ENCODE data around the gene ADGRL3.
"Not testable (repeated sequence)": the region's sequence is repeated elsewhere in the genome, so short reads cannot be mapped to it uniquely, and the experiment has no call there.

ADGRL3 gene

DNA sequence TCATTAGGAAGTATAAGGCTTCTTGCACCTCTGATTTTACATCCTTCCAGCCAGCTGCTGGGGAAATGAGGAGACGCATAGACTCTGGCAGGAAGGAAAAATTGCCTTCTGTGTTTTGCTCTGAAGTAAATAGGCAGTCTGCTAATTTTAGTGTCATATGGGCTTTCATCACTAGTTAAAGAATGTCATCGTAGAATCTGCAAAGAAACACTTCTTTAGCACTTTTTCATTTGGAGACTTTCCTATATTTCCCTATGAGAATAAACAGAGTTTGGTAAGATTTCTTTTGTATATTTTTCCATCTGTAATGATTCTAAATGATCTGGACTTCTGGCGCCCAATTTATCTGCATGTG is 3.3 kb downstream of the ADGRL3 start:
- Histone ChIP-seq H3K4me3 (ENCODE audit: low read length) (no peak overlapping the region), H3K4me1 (ENCODE audit: low read length) (no peaks in the 10 kb centered on the region), H3K27me3 (ENCODE audit: low read depth, low read length) (no peaks in the 10 kb centered on the region), H4K20me1 (ENCODE audit: insufficient read depth, low read length) (no peaks in the 10 kb centered on the region), H3K9me3 (ENCODE audit: insufficient read depth, low read length) (peaks cover 3% of the 10 kb centered on the region; the same call in 1 of the 2 replicates), H3K27ac (ENCODE audit: low read length) (no peak overlapping the region), H3K9ac (ENCODE audit: low read length) (no peak overlapping the region), H3K79me2 (ENCODE audit: low read length) (no peaks in the 10 kb centered on the region), H3K36me3 (replicated peaks; ENCODE audit: low read depth, low read length) (no peaks in the 10 kb centered on the region), H2AFZ (ENCODE audit: low read depth, low read length) (no peak overlapping the region), H3K4me2 (ENCODE audit: low read length) (no peak overlapping the region)
- no peak for TF ChIP-seq EZH2phosphoT487 (IDR thresholded peaks at IDR 0.05; ENCODE audit: low read depth)
- TF ChIP-seq, protein P1, sequence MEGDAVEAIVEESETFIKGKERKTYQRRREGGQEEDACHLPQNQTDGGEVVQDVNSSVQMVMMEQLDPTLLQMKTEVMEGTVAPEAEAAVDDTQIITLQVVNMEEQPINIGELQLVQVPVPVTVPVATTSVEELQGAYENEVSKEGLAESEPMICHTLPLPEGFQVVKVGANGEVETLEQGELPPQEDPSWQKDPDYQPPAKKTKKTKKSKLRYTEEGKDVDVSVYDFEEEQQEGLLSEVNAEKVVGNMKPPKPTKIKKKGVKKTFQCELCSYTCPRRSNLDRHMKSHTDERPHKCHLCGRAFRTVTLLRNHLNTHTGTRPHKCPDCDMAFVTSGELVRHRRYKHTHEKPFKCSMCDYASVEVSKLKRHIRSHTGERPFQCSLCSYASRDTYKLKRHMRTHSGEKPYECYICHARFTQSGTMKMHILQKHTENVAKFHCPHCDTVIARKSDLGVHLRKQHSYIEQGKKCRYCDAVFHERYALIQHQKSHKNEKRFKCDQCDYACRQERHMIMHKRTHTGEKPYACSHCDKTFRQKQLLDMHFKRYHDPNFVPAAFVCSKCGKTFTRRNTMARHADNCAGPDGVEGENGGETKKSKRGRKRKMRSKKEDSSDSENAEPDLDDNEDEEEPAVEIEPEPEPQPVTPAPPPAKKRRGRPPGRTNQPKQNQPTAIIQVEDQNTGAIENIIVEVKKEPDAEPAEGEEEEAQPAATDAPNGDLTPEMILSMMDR (IDR thresholded peaks at IDR 0.05; ENCODE audit: low read depth, low read length), result no peak

DNA sequence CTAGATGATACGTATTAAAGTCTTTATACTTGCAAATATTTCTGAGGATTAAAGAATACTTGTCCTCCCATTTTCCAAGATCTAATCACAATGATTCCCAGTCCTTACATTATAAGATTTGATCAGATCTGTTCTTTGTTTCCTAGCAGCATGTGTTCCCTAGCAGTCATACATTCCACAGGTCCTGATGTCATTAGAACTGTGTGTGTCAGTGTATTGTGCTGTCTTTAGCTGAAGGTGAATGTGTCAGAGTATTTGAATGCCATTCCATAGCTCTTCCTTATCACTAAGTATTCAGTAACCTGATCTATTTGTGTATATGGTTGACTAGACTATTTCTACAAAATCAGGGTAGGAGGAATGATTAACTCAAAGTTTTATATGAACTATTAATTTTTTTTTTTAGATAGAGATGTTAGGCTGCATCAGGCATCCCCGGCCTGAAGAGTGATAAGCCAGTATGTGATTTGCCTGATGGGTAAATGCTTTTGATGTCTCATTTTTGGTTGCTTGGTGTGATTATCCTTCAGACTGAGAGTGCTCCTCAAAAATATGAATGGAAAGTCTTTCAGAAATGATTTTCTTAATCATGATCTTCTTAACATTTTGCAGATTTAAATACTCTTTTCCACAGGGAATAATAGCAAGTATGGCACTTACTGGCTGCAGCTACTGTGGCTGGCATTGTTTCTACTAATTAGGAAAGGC is 4.4 kb downstream of the ADGRL3 start:
- H3K27ac ChIP-seq (ENCODE audit: low read length), result no peak overlapping the region
- no peaks in the 10 kb centered on the region for H3K36me3 ChIP-seq (replicated peaks; ENCODE audit: low read depth, low read length)
- no peak overlapping the region for H3K4me3 ChIP-seq (ENCODE audit: low read length)
- H2AFZ ChIP-seq (ENCODE audit: low read depth, low read length), result no peak overlapping the region
- no peak for TF ChIP-seq EZH2phosphoT487 (IDR thresholded peaks at IDR 0.05; ENCODE audit: low read depth)
- TF ChIP-seq, protein P1 (IDR thresholded peaks at IDR 0.05; ENCODE audit: low read depth, low read length), result no peak
- no peak overlapping the region for H3K9ac ChIP-seq (ENCODE audit: low read length)
- H4K20me1 ChIP-seq (ENCODE audit: insufficient read depth, low read length), result no peaks in the 10 kb centered on the region
- H3K4me1 ChIP-seq (ENCODE audit: low read length), result no peaks in the 10 kb centered on the region
- peaks cover 3% of the 10 kb centered on the region; the same call in 1 of the 2 replicates for H3K9me3 ChIP-seq (ENCODE audit: insufficient read depth, low read length)
- H3K79me2 ChIP-seq (ENCODE audit: low read length), result no peaks in the 10 kb centered on the region
- no peak overlapping the region for H3K4me2 ChIP-seq (ENCODE audit: low read length)
- no peaks in the 10 kb centered on the region for H3K27me3 ChIP-seq (ENCODE audit: low read depth, low read length)

DNA sequence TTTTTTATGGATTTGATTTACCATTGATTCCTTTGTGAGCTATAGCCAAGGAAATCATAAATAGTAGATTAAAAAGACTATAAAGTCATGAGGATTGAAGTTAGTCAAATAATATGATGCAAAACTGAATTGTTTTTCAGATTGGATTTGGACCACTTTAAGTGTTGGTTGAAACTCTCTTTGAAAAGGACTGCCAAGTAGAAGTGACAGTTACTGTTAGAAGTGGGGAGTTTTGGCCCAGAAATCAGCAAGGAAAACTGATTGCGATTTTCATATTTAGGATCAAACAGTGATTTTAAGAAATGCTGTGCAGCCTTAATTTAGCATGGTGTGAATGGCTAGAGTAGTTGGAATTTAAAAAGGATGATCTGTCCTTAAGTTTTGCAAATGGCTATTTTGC is 4.9 kb downstream of the ADGRL3 start:
- H4K20me1 ChIP-seq (ENCODE audit: insufficient read depth, low read length), result no peaks in the 10 kb centered on the region
- H3K4me3 ChIP-seq (ENCODE audit: low read length), result no peak overlapping the region
- no peak overlapping the region for H2AFZ ChIP-seq (ENCODE audit: low read depth, low read length)
- H3K9me3 ChIP-seq (ENCODE audit: insufficient read depth, low read length), result peaks cover 3% of the 10 kb centered on the region; the same call in 1 of the 2 replicates
- TF ChIP-seq, protein P1 (IDR thresholded peaks at IDR 0.05; ENCODE audit: low read depth, low read length), result no peak
- TF ChIP-seq EZH2phosphoT487 (IDR thresholded peaks at IDR 0.05; ENCODE audit: low read depth), result no peak
- H3K9ac ChIP-seq (ENCODE audit: low read length), result no peak overlapping the region
- no peak overlapping the region for H3K4me2 ChIP-seq (ENCODE audit: low read length)
- H3K27me3 ChIP-seq (ENCODE audit: low read depth, low read length), result no peaks in the 10 kb centered on the region
- H3K4me1 ChIP-seq (ENCODE audit: low read length), result no peaks in the 10 kb centered on the region
- no peaks in the 10 kb centered on the region for H3K79me2 ChIP-seq (ENCODE audit: low read length)
- no peaks in the 10 kb centered on the region for H3K36me3 ChIP-seq (replicated peaks; ENCODE audit: low read depth, low read length)
- no peak overlapping the region for H3K27ac ChIP-seq (ENCODE audit: low read length)

DNA sequence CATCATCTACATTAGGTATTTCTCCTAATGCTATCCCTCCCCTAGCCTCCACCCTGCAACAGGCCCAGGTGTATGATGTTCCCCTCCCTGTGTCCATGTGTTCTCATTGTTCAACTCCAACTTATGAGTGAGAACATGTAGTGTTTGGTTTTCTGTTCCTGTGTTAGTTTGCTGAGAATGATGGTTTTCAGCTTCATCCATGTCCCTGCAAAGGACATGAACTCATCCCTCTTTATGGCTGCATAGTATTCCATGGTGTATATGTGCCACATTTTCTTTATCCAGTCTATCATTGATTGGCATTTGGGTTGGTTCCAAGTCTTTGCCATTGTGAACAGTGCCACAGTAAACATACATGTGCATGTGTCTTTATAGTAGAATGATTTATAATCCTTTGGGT is 7.0 kb downstream of the ADGRL3 start:
- not testable (repeated sequence) for H3K27me3 ChIP-seq (ENCODE audit: low read depth, low read length); H3K79me2 ChIP-seq (ENCODE audit: low read length); H4K20me1 ChIP-seq (ENCODE audit: insufficient read depth, low read length); H3K4me1 ChIP-seq (ENCODE audit: low read length); H3K4me2 ChIP-seq (ENCODE audit: low read length); H3K9ac ChIP-seq (ENCODE audit: low read length); H3K27ac ChIP-seq (ENCODE audit: low read length); H3K9me3 ChIP-seq (ENCODE audit: insufficient read depth, low read length); H2AFZ ChIP-seq (ENCODE audit: low read depth, low read length); H3K36me3 ChIP-seq (replicated peaks; ENCODE audit: low read depth, low read length); H3K4me3 ChIP-seq (ENCODE audit: low read length)

All from OCI-LY3 (cell line).